Panc1 (cell line): ENCODE measurements around the gene CLRN3.

ENCODE experiments used
- CTCF ChIP-seq: fragments of 450-650 bp; IDR thresholded peaks from 2 replicates; pipeline ENCODE4 v1.5.1; 2017; ENCODE audit warnings: mild to moderate bottlenecking
- POLR2AphosphoS5 ChIP-seq: IDR thresholded peaks from 2 replicates; pipeline ENCODE4 v1.6.1; 2012; ENCODE audit warnings: mild to moderate bottlenecking, low read depth, low read length, moderate library complexity
- REST ChIP-seq, 2 experiments: IDR thresholded peaks; 2 replicates each; pipeline ENCODE4 v1.6.1; 2011 to 2012; ENCODE audit warnings: low read depth in 2 of 2, control low read depth in 1 of 2, low read length in 1 of 2, mild to moderate bottlenecking in 1 of 2, moderate library complexity in 1 of 2; ENCODE audit not compliant: insufficient read depth in 1 of 2

GRCh38 chr10:127933271-127933670 lies 40.5 kb upstream of the CLRN3 start:
- TF ChIP-seq CTCF, result no peak
- TF ChIP-seq REST (IDR thresholded peaks at IDR 0.05; ENCODE audit: insufficient read depth in 1 of 2, low read depth in 2 of 2, low read length in 1 of 2), result no peak
- no peak for TF ChIP-seq POLR2AphosphoS5
